IPS-15b (cell line): Measurements from ENCODE around the gene TTC19.
"Not testable (repeated sequence)": the region's sequence is repeated elsewhere in the genome, so short reads cannot be mapped to it uniquely, and the experiment has no call there.

ENCODE experiments used
- H3K27me3 ChIP-seq: one replicate; pipeline ENCODE4 v1.6.1; 2013; ENCODE audit warnings: low read length; ENCODE audit not compliant: control insufficient read depth, insufficient read depth
- H3K36me3 ChIP-seq: one replicate; pipeline ENCODE4 v1.6.1; 2013; ENCODE audit warnings: low read length; ENCODE audit not compliant: control insufficient read depth, insufficient read depth
- H3K4me1 ChIP-seq: one replicate; pipeline ENCODE4 v1.6.1; 2013; ENCODE audit warnings: mild to moderate bottlenecking, low read length; ENCODE audit not compliant: control insufficient read depth, insufficient read depth
- H3K4me3 ChIP-seq: one replicate; pipeline ENCODE4 v1.5.1; 2013; ENCODE audit warnings: low read depth, low read length
- H3K9ac ChIP-seq: one replicate; pipeline ENCODE4 v1.6.1; 2013; ENCODE audit warnings: low read depth, mild to moderate bottlenecking, low read length
- H3K9me3 ChIP-seq: one replicate; pipeline ENCODE4 v1.6.1; 2013; ENCODE audit warnings: mild to moderate bottlenecking, low read length; ENCODE audit not compliant: control insufficient read depth, insufficient read depth

Gene TTC19

GRCh38 chr17:15978606-15979005 is 21.0 kb upstream of the TTC19 start:
- Histone ChIP-seq H3K9me3 (no peaks in the 10 kb centered on the region), H3K4me3 (no peak overlapping the region), H3K36me3 (peaks cover 20% of the 10 kb centered on the region), H3K27me3 (no peaks in the 10 kb centered on the region), H3K9ac (no peak overlapping the region), H3K4me1 (no peaks in the 10 kb centered on the region)

GRCh38 chr17:15979013-15979412 is 20.6 kb upstream of the TTC19 start:
- H3K36me3 ChIP-seq = peaks cover 20% of the 10 kb centered on the region
- H3K9me3 ChIP-seq, H3K9ac ChIP-seq, H3K27me3 ChIP-seq, H3K4me3 ChIP-seq, H3K4me1 ChIP-seq: not testable (repeated sequence)

- Histone ChIP-seq H3K9me3 (no peaks in the 10 kb centered on the region), H3K27me3 (no peaks in the 10 kb centered on the region), H3K9ac (no peak overlapping the region), H3K4me3 (no peak overlapping the region), H3K4me1 (no peaks in the 10 kb centered on the region), H3K36me3 (peaks cover 17% of the 10 kb centered on the region)
These were observed 18.4 kb upstream of the TTC19 start for GRCh38 chr17:15981208-15981607.

- no peak overlapping the region for H3K9ac ChIP-seq
- H3K4me3 ChIP-seq = no peak overlapping the region
- peaks cover 13% of the 10 kb centered on the region for H3K36me3 ChIP-seq
- no peaks in the 10 kb centered on the region for H3K27me3 ChIP-seq
- H3K4me1 ChIP-seq = no peaks in the 10 kb centered on the region
- no peaks in the 10 kb centered on the region for H3K9me3 ChIP-seq
These were observed 17.7 kb upstream of the TTC19 start for GRCh38 chr17:15981646-15982580.

- H3K36me3 ChIP-seq = no peaks in the 10 kb centered on the region
- H3K27me3 ChIP-seq = no peaks in the 10 kb centered on the region
- H3K4me3 ChIP-seq = no peak overlapping the region
- no peak overlapping the region for H3K9ac ChIP-seq
- H3K9me3 ChIP-seq = no peaks in the 10 kb centered on the region
- peaks cover 5% of the 10 kb centered on the region for H3K4me1 ChIP-seq
These were observed 3.3 kb upstream of the TTC19 start for GRCh38 chr17:15996322-15996721.

GRCh38 chr17:15998031-15998562 is 1.5 kb upstream of the TTC19 start:
- Histone ChIP-seq H3K9me3 (no peaks in the 10 kb centered on the region), H3K27me3 (no peaks in the 10 kb centered on the region), H3K4me3 (no peak overlapping the region), H3K36me3 (peaks cover 9% of the 10 kb centered on the region), H3K4me1 (peaks cover 6% of the 10 kb centered on the region), H3K9ac (no peak overlapping the region)

GRCh38 chr17:15999974-16000827 is 577 bp downstream of the TTC19 start:
- H3K9ac ChIP-seq = peak overlapping the region; percentile 82
- no peaks in the 10 kb centered on the region for H3K27me3 ChIP-seq
- H3K36me3 ChIP-seq = peaks cover 27% of the 10 kb centered on the region
- peak overlapping the region; percentile 87 for H3K4me3 ChIP-seq
- no peaks in the 10 kb centered on the region for H3K9me3 ChIP-seq
- H3K4me1 ChIP-seq = peaks cover 6% of the 10 kb centered on the region

GRCh38 chr17:16001226-16001897 is 1.7 kb downstream of the TTC19 start:
- H3K36me3 ChIP-seq = peaks cover 32% of the 10 kb centered on the region
- peak overlapping the region; percentile 87 for H3K4me3 ChIP-seq
- no peak overlapping the region for H3K9ac ChIP-seq
- peaks cover 6% of the 10 kb centered on the region for H3K4me1 ChIP-seq
- H3K9me3 ChIP-seq = no peaks in the 10 kb centered on the region
- no peaks in the 10 kb centered on the region for H3K27me3 ChIP-seq

GRCh38 chr17:16002708-16003260 is 3.2 kb downstream of the TTC19 start:
- Histone ChIP-seq H3K9ac (no peak overlapping the region), H3K9me3 (no peaks in the 10 kb centered on the region), H3K27me3 (no peaks in the 10 kb centered on the region), H3K36me3 (peaks cover 32% of the 10 kb centered on the region), H3K4me1 (peaks cover 6% of the 10 kb centered on the region), H3K4me3 (no peak overlapping the region)

GRCh38 chr17:16003841-16004240 is 4.2 kb downstream of the TTC19 start:
- Histone ChIP-seq H3K9ac (no peak overlapping the region), H3K4me3 (no peak overlapping the region), H3K36me3 (peaks cover 32% of the 10 kb centered on the region), H3K27me3 (no peaks in the 10 kb centered on the region), H3K4me1 (peaks cover 6% of the 10 kb centered on the region), H3K9me3 (no peaks in the 10 kb centered on the region)

- no peaks in the 10 kb centered on the region for H3K27me3 ChIP-seq
- peaks cover 6% of the 10 kb centered on the region for H3K4me1 ChIP-seq
- H3K9ac ChIP-seq = no peak overlapping the region
- no peak overlapping the region for H3K4me3 ChIP-seq
- H3K36me3 ChIP-seq = peaks cover 32% of the 10 kb centered on the region
- no peaks in the 10 kb centered on the region for H3K9me3 ChIP-seq
These were observed 6.0 kb downstream of the TTC19 start for GRCh38 chr17:16005636-16006035.
